K562 (cell line): ENCODE results near the gene TRANK1. TPM values are rescaled to one million over a fixed set of nuclear protein-coding genes. Genes with fewer than 3 reads are reported as not detected.

Experiments
- ATAC-seq: fragments of 200-7000 bp; cut with Tn5 transposase; 3 replicates; pipeline ENCODE4 v1.9.1; 2020; ENCODE audit warnings: moderate library complexity
- BruUV-seq: library from RNA; stranded (reverse); fragments of 400-500 nt; replicated peaks from 2 replicates; lab custom pipeline; 2021; lab: Mats Ljungman, UMichigan
- CTCF ChIA-PET: fragments of 300-600 bp; formaldehyde crosslinking; extraction: SDS; loops from one replicate; lab custom pipeline; 2021; ENCODE audit warnings: low intra/inter-chr PET ratio; lab: Yijun Ruan, JAX
- POLR2A ChIA-PET: fragments of 300-600, 350-650 bp; sonication (Branson Sonifier 250); formaldehyde crosslinking; extraction: SDS; loops from one replicate; lab custom pipeline; 2021; ENCODE audit warnings: antibody characterized with exemption, inconsistent platforms; lab: Yijun Ruan, JAX
- DNase-seq, 4 experiments: peaks; one replicate each; pipeline versions ENCODE4 v3.0.0 to v3.0.0-alpha.2; 2011 to 2018; ENCODE audit warnings: low spot score in 3 of 4, mixed read lengths in 3 of 4; ENCODE audit errors: extremely low read depth in 1 of 4
- FAIRE-seq: peaks from 2 replicates; lab custom pipeline; 2011; peaks lifted over from hg19 to GRCh38; lab: Jason Lieb, UNC
- H2AFZ ChIP-seq: 2 replicates; pipeline ENCODE4 v1.6.0; 2011; ENCODE audit warnings: low read depth, low read length, control low read depth, inconsistent platforms
- H3K27ac ChIP-seq: fragments of 200-600 bp; 3 replicates; pipeline ENCODE4 v1.8.0; 2011; ENCODE audit warnings: low read depth, mild to moderate bottlenecking, control low read depth, inconsistent platforms, low read length, moderate library complexity, mixed read lengths; ENCODE audit errors: extremely low read depth
- H3K27me3 ChIP-seq, 2 experiments: fragments of 300-600 bp in 1 of 2; 2 replicates in 1 of 2; 3 replicates in 1 of 2; pipeline versions ENCODE4 v1.6.0 to v1.8.0; 2011; ENCODE audit warnings: inconsistent platforms in 2 of 2, low read length in 2 of 2, mild to moderate bottlenecking in 1 of 2, mixed read lengths in 1 of 2, moderate library complexity in 1 of 2; ENCODE audit not compliant: control insufficient read depth in 2 of 2, insufficient read depth in 2 of 2
- H3K36me3 ChIP-seq: fragments of 300-600 bp; 3 replicates; pipeline ENCODE4 v1.8.0; 2011; ENCODE audit warnings: mild to moderate bottlenecking, low read length, inconsistent platforms; ENCODE audit not compliant: control insufficient read depth, insufficient read depth
- H3K4me1 ChIP-seq, 2 experiments: fragments of 200-600 bp in 1 of 2; replicated peaks in 1 of 2; 2 replicates in 1 of 2; 3 replicates in 1 of 2; pipeline versions ENCODE4 v1.5.1 to v1.8.0; 2011; ENCODE audit warnings: inconsistent platforms in 2 of 2, low read length in 2 of 2, mild to moderate bottlenecking in 1 of 2, mixed read lengths in 1 of 2, moderate library complexity in 1 of 2; ENCODE audit not compliant: control insufficient read depth in 2 of 2, insufficient read depth in 2 of 2
- H3K4me2 ChIP-seq: 2 replicates; pipeline ENCODE4 v1.6.1; 2011; ENCODE audit warnings: low read length, control low read depth, inconsistent platforms, mixed read lengths; ENCODE audit not compliant: insufficient read depth
- H3K4me3 ChIP-seq: fragments of 200-600 bp; sonication (generic), shearing (Covaris generic); 2 replicates; pipeline ENCODE4 v1.5.1; 2016; ENCODE audit warnings: control low read depth, inconsistent platforms
- H3K79me2 ChIP-seq: fragments of 200-600 bp; 3 replicates; pipeline ENCODE4 v1.8.0; 2011; ENCODE audit warnings: low read length, inconsistent platforms; ENCODE audit not compliant: control insufficient read depth, insufficient read depth
- H3K9ac ChIP-seq, 2 experiments: 2 replicates each; pipeline versions ENCODE4 v1.6.0 to v1.6.1; 2011; ENCODE audit warnings: low read depth in 2 of 2, low read length in 2 of 2, control low read depth in 1 of 2, inconsistent platforms in 1 of 2, mild to moderate bottlenecking in 1 of 2, mixed read lengths in 1 of 2; ENCODE audit not compliant: insufficient read depth in 1 of 2
- H3K9me1 ChIP-seq: one replicate; pipeline ENCODE4 v1.6.0; 2011; ENCODE audit warnings: inconsistent platforms, mild to moderate bottlenecking, low read length, moderate library complexity; ENCODE audit not compliant: control insufficient read depth, insufficient read depth
- H3K9me3 ChIP-seq: replicated peaks from 2 replicates; pipeline ENCODE4 v1.5.1; 2011; ENCODE audit warnings: low read depth, low read length, inconsistent platforms; ENCODE audit not compliant: control insufficient read depth, insufficient read depth
- H4K20me1 ChIP-seq: replicated peaks from 2 replicates; pipeline ENCODE4 v1.6.1; 2011; ENCODE audit warnings: low read length, inconsistent platforms, mixed read lengths; ENCODE audit not compliant: control insufficient read depth, insufficient read depth
- ARID1B ChIP-seq: fragments of 450-650 bp; IDR thresholded peaks from 2 replicates; pipeline ENCODE4 v1.6.1; 2016; ENCODE audit warnings: antibody characterized with exemption, mild to moderate bottlenecking, inconsistent platforms
- MBD2 ChIP-seq: sonication (generic); IDR thresholded peaks from 2 replicates; pipeline ENCODE4 v1.6.1; 2016; ENCODE audit warnings: low read depth, borderline replicate concordance
- NELFE ChIP-seq: IDR thresholded peaks from 2 replicates; pipeline ENCODE4 v1.6.1; 2011; ENCODE audit warnings: mild to moderate bottlenecking; ENCODE audit not compliant: insufficient read depth, insufficient read length
- SAFB ChIP-seq: fragments of 200-400 bp; formaldehyde crosslinking; IDR thresholded peaks from 2 replicates; pipeline ENCODE4 v1.6.1; 2017; ENCODE audit warnings: low read depth, low read length, borderline replicate concordance
- ZNF707 ChIP-seq: fragments of 250-450 bp; sonication (Bioruptor Pico); conservative IDR thresholded peaks from 2 replicates; pipeline ENCODE4 v1.8.0; 2022; ENCODE audit warnings: inconsistent platforms, mild to moderate bottlenecking, moderate library complexity
- WGBS: fragments of 100-300 bp; shearing (Covaris generic); methylation state at CpG from one replicate; pipeline ENCODE4 v1.1.6; 2016; ENCODE audit warnings: low coverage, mixed read lengths; ENCODE audit not compliant: insufficient coverage; ENCODE audit errors: missing lambda C conversion rate; 5-methylcytosine and 5-hydroxymethylcytosine counted together
- in situ Hi-C: fragments of 300-500 bp; cut with MboI; formaldehyde crosslinking; loops from 4 replicates; pipeline ENCODE4 v1.15.0; 2018; ENCODE audit warnings: inconsistent platforms, mixed read lengths
- intact Hi-C: fragments of 100-400 bp; cut with micrococcal nuclease; formaldehyde crosslinking; loops from 2 replicates; pipeline ENCODE4 v1.14.2; 2022
- polyA plus RNA-seq, 8 experiments: library from polyadenylated mRNA; depleted of rRNA in 4 of 8; stranded (reverse) in 5 of 8; unstranded in 3 of 8; fragments of >200 nt; fragmentation: Nextera tagmentation in 2 of 8; fragmentation: Illumina TruSeq in 1 of 8; extraction: Ambion mirVana in 2 of 8; extraction: Trizol in 1 of 8; gene quantifications; 2 replicates each; pipeline versions ENCODE4 v1.2.1 to v1.2.3, GENCODE V29; 2011 to 2014; ENCODE audit warnings: inconsistent platforms in 1 of 8, missing spikeins in 1 of 8
- total RNA-seq, 7 experiments: library from RNA; depleted of rRNA in 6 of 7; stranded (reverse); fragments of >200 nt in 6 of 7; fragmentation: Illumina TruSeq in 2 of 7; extraction: Trizol in 2 of 7; gene quantifications; 2 replicates each; pipeline versions ENCODE4 v1.2.1 to v1.2.3, GENCODE V29; 2011 to 2021; ENCODE audit warnings: low replicate concordance in 1 of 7
- TF ChIP-seq, protein P1 (sequence below): fragments of 450-650 bp; IDR thresholded peaks from 2 replicates; pipeline ENCODE4 v1.6.1; 2016; ENCODE audit warnings: mild to moderate bottlenecking, moderate library complexity
- TF ChIP-seq, protein P2 (sequence below): fragments of 200-800 bp; sonication (Bioruptor generic); IDR thresholded peaks from 2 replicates; pipeline ENCODE4 v1.6.1; 2017; ENCODE audit warnings: missing genetic modification characterization, missing compliant biosample characterization

TRANK1 gene
- total and polyA plus RNA-seq, 9 of the 15 experiments (the other 6 are each of a cell fraction or from before 2014, with no cell fraction given), result 0.41 to 5.3 (median 2.1) TPM

DNA sequence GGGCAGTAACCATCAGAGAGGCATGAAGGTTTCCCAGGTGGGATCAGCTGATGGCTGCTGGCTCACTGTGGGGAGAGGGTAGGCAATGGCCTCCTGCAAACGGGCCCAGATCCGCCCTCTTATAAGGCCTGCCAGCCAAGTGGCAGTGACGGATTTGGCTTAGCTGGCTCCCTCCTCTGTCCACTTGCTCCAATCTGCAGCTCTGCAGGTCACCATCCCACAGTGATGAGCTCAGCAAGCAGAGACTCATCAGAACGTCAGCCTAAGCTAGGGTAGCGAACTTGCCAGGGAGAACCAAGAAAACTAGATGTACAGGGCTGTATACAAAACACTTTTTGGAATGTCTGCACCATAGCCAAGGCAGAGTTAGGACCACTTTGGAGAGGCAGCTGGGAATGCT is 117.7 kb downstream of the TRANK1 start:
- Histone ChIP-seq H4K20me1 (no peaks in the 10 kb centered on the region), H3K4me1 (no peaks in the 10 kb centered on the region), H3K36me3 (no peaks in the 10 kb centered on the region), H3K9ac (no peak overlapping the region), H3K4me3 (no peak overlapping the region), H3K9me1 (no peaks in the 10 kb centered on the region), H3K27ac (no peak overlapping the region), H3K4me2 (no peak overlapping the region), H2AFZ (no peak overlapping the region), H3K79me2 (no peaks in the 10 kb centered on the region), H3K9me3 (no peaks in the 10 kb centered on the region), H3K27me3 (peaks cover 18 to 63% of the 10 kb centered on the region in 2 experiments)
- POLR2A ChIA-PET, result interaction anchor here (0.8 to 1.3 kb wide), 3 partner anchors 25 to 132 kb away, joined by 3 to 4 read pairs (median 4); no protein-coding TSS in a partner anchor
- no peak for DNase-seq
- CTCF ChIA-PET, result interaction anchor here (1.0 kb wide), 1 partner anchor 96 kb away, joined by 3 read pairs; no protein-coding TSS in a partner anchor
- ATAC-seq, result no peak
- BruUV-seq, result no TSS peak
- 1% methylated on average over 5 of the region's 5 CpGs for WGBS
- in situ Hi-C loops (no loop called here), intact Hi-C loops (no loop called here)
- no peak for FAIRE-seq
- TF ChIP-seq ARID1B, result no peak
- no peak for TF ChIP-seq MBD2
- TF ChIP-seq, protein P1, sequence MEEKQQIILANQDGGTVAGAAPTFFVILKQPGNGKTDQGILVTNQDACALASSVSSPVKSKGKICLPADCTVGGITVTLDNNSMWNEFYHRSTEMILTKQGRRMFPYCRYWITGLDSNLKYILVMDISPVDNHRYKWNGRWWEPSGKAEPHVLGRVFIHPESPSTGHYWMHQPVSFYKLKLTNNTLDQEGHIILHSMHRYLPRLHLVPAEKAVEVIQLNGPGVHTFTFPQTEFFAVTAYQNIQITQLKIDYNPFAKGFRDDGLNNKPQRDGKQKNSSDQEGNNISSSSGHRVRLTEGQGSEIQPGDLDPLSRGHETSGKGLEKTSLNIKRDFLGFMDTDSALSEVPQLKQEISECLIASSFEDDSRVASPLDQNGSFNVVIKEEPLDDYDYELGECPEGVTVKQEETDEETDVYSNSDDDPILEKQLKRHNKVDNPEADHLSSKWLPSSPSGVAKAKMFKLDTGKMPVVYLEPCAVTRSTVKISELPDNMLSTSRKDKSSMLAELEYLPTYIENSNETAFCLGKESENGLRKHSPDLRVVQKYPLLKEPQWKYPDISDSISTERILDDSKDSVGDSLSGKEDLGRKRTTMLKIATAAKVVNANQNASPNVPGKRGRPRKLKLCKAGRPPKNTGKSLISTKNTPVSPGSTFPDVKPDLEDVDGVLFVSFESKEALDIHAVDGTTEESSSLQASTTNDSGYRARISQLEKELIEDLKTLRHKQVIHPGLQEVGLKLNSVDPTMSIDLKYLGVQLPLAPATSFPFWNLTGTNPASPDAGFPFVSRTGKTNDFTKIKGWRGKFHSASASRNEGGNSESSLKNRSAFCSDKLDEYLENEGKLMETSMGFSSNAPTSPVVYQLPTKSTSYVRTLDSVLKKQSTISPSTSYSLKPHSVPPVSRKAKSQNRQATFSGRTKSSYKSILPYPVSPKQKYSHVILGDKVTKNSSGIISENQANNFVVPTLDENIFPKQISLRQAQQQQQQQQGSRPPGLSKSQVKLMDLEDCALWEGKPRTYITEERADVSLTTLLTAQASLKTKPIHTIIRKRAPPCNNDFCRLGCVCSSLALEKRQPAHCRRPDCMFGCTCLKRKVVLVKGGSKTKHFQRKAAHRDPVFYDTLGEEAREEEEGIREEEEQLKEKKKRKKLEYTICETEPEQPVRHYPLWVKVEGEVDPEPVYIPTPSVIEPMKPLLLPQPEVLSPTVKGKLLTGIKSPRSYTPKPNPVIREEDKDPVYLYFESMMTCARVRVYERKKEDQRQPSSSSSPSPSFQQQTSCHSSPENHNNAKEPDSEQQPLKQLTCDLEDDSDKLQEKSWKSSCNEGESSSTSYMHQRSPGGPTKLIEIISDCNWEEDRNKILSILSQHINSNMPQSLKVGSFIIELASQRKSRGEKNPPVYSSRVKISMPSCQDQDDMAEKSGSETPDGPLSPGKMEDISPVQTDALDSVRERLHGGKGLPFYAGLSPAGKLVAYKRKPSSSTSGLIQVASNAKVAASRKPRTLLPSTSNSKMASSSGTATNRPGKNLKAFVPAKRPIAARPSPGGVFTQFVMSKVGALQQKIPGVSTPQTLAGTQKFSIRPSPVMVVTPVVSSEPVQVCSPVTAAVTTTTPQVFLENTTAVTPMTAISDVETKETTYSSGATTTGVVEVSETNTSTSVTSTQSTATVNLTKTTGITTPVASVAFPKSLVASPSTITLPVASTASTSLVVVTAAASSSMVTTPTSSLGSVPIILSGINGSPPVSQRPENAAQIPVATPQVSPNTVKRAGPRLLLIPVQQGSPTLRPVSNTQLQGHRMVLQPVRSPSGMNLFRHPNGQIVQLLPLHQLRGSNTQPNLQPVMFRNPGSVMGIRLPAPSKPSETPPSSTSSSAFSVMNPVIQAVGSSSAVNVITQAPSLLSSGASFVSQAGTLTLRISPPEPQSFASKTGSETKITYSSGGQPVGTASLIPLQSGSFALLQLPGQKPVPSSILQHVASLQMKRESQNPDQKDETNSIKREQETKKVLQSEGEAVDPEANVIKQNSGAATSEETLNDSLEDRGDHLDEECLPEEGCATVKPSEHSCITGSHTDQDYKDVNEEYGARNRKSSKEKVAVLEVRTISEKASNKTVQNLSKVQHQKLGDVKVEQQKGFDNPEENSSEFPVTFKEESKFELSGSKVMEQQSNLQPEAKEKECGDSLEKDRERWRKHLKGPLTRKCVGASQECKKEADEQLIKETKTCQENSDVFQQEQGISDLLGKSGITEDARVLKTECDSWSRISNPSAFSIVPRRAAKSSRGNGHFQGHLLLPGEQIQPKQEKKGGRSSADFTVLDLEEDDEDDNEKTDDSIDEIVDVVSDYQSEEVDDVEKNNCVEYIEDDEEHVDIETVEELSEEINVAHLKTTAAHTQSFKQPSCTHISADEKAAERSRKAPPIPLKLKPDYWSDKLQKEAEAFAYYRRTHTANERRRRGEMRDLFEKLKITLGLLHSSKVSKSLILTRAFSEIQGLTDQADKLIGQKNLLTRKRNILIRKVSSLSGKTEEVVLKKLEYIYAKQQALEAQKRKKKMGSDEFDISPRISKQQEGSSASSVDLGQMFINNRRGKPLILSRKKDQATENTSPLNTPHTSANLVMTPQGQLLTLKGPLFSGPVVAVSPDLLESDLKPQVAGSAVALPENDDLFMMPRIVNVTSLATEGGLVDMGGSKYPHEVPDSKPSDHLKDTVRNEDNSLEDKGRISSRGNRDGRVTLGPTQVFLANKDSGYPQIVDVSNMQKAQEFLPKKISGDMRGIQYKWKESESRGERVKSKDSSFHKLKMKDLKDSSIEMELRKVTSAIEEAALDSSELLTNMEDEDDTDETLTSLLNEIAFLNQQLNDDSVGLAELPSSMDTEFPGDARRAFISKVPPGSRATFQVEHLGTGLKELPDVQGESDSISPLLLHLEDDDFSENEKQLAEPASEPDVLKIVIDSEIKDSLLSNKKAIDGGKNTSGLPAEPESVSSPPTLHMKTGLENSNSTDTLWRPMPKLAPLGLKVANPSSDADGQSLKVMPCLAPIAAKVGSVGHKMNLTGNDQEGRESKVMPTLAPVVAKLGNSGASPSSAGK, result no peak
- TF ChIP-seq, protein P2, sequence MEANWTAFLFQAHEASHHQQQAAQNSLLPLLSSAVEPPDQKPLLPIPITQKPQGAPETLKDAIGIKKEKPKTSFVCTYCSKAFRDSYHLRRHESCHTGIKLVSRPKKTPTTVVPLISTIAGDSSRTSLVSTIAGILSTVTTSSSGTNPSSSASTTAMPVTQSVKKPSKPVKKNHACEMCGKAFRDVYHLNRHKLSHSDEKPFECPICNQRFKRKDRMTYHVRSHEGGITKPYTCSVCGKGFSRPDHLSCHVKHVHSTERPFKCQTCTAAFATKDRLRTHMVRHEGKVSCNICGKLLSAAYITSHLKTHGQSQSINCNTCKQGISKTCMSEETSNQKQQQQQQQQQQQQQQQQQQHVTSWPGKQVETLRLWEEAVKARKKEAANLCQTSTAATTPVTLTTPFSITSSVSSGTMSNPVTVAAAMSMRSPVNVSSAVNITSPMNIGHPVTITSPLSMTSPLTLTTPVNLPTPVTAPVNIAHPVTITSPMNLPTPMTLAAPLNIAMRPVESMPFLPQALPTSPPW, result no peak
- no peak for TF ChIP-seq SAFB
- TF ChIP-seq NELFE, result no peak
- TF ChIP-seq ZNF707 (CRISPR knock-in tag), result no peak
